K562 (cell line): ENCODE results near the gene SLC24A3. TPM values are rescaled to one million over a fixed set of nuclear protein-coding genes. Genes with fewer than 3 reads are reported as not detected.

Experiments
- ATAC-seq: fragments of 200-7000 bp; cut with Tn5 transposase; 3 replicates; pipeline ENCODE4 v1.9.1; 2020; ENCODE audit warnings: moderate library complexity
- BruUV-seq: library from RNA; stranded (reverse); fragments of 400-500 nt; replicated peaks from 2 replicates; lab custom pipeline; 2021; lab: Mats Ljungman, UMichigan
- CTCF ChIA-PET: fragments of 300-600 bp; formaldehyde crosslinking; extraction: SDS; loops from one replicate; lab custom pipeline; 2021; ENCODE audit warnings: low intra/inter-chr PET ratio; lab: Yijun Ruan, JAX
- POLR2A ChIA-PET: fragments of 300-600, 350-650 bp; sonication (Branson Sonifier 250); formaldehyde crosslinking; extraction: SDS; loops from one replicate; lab custom pipeline; 2021; ENCODE audit warnings: antibody characterized with exemption, inconsistent platforms; lab: Yijun Ruan, JAX
- DNase-seq, 4 experiments: peaks; one replicate each; pipeline versions ENCODE4 v3.0.0 to v3.0.0-alpha.2; 2011 to 2018; ENCODE audit warnings: low spot score in 3 of 4, mixed read lengths in 3 of 4; ENCODE audit errors: extremely low read depth in 1 of 4
- FAIRE-seq: peaks from 2 replicates; lab custom pipeline; 2011; peaks lifted over from hg19 to GRCh38; lab: Jason Lieb, UNC
- H2AFZ ChIP-seq: 2 replicates; pipeline ENCODE4 v1.6.0; 2011; ENCODE audit warnings: low read depth, low read length, control low read depth, inconsistent platforms
- H3K27ac ChIP-seq: fragments of 200-600 bp; 3 replicates; pipeline ENCODE4 v1.8.0; 2011; ENCODE audit warnings: low read depth, mild to moderate bottlenecking, control low read depth, inconsistent platforms, low read length, moderate library complexity, mixed read lengths; ENCODE audit errors: extremely low read depth
- H3K27me3 ChIP-seq, 2 experiments: fragments of 300-600 bp in 1 of 2; 2 replicates in 1 of 2; 3 replicates in 1 of 2; pipeline versions ENCODE4 v1.6.0 to v1.8.0; 2011; ENCODE audit warnings: inconsistent platforms in 2 of 2, low read length in 2 of 2, mild to moderate bottlenecking in 1 of 2, mixed read lengths in 1 of 2, moderate library complexity in 1 of 2; ENCODE audit not compliant: control insufficient read depth in 2 of 2, insufficient read depth in 2 of 2
- H3K36me3 ChIP-seq: fragments of 300-600 bp; 3 replicates; pipeline ENCODE4 v1.8.0; 2011; ENCODE audit warnings: mild to moderate bottlenecking, low read length, inconsistent platforms; ENCODE audit not compliant: control insufficient read depth, insufficient read depth
- H3K4me1 ChIP-seq, 2 experiments: fragments of 200-600 bp in 1 of 2; replicated peaks in 1 of 2; 2 replicates in 1 of 2; 3 replicates in 1 of 2; pipeline versions ENCODE4 v1.5.1 to v1.8.0; 2011; ENCODE audit warnings: inconsistent platforms in 2 of 2, low read length in 2 of 2, mild to moderate bottlenecking in 1 of 2, mixed read lengths in 1 of 2, moderate library complexity in 1 of 2; ENCODE audit not compliant: control insufficient read depth in 2 of 2, insufficient read depth in 2 of 2
- H3K4me2 ChIP-seq: 2 replicates; pipeline ENCODE4 v1.6.1; 2011; ENCODE audit warnings: low read length, control low read depth, inconsistent platforms, mixed read lengths; ENCODE audit not compliant: insufficient read depth
- H3K4me3 ChIP-seq: fragments of 200-600 bp; sonication (generic), shearing (Covaris generic); 2 replicates; pipeline ENCODE4 v1.5.1; 2016; ENCODE audit warnings: control low read depth, inconsistent platforms
- H3K79me2 ChIP-seq: fragments of 200-600 bp; 3 replicates; pipeline ENCODE4 v1.8.0; 2011; ENCODE audit warnings: low read length, inconsistent platforms; ENCODE audit not compliant: control insufficient read depth, insufficient read depth
- H3K9ac ChIP-seq, 2 experiments: 2 replicates each; pipeline versions ENCODE4 v1.6.0 to v1.6.1; 2011; ENCODE audit warnings: low read depth in 2 of 2, low read length in 2 of 2, control low read depth in 1 of 2, inconsistent platforms in 1 of 2, mild to moderate bottlenecking in 1 of 2, mixed read lengths in 1 of 2; ENCODE audit not compliant: insufficient read depth in 1 of 2
- H3K9me1 ChIP-seq: one replicate; pipeline ENCODE4 v1.6.0; 2011; ENCODE audit warnings: inconsistent platforms, mild to moderate bottlenecking, low read length, moderate library complexity; ENCODE audit not compliant: control insufficient read depth, insufficient read depth
- H3K9me3 ChIP-seq: replicated peaks from 2 replicates; pipeline ENCODE4 v1.5.1; 2011; ENCODE audit warnings: low read depth, low read length, inconsistent platforms; ENCODE audit not compliant: control insufficient read depth, insufficient read depth
- H4K20me1 ChIP-seq: replicated peaks from 2 replicates; pipeline ENCODE4 v1.6.1; 2011; ENCODE audit warnings: low read length, inconsistent platforms, mixed read lengths; ENCODE audit not compliant: control insufficient read depth, insufficient read depth
- NCOA2 ChIP-seq, 2 experiments: fragments of 450-650 bp; IDR thresholded peaks; 2 replicates each; pipeline ENCODE4 v1.6.1; 2018; ENCODE audit warnings: mild to moderate bottlenecking in 2 of 2, moderate library complexity in 1 of 2; ENCODE audit not compliant: partially characterized antibody in 2 of 2
- PCBP2 ChIP-seq: fragments of 200-400 bp; formaldehyde crosslinking; IDR thresholded peaks from 2 replicates; pipeline ENCODE4 v1.6.1; 2018; ENCODE audit warnings: low read length, low read depth, mild to moderate bottlenecking, moderate library complexity; ENCODE audit not compliant: poor library complexity, severe bottlenecking
- PHF8 ChIP-seq: fragments of 200-600 bp; sonication (generic); IDR thresholded peaks from 2 replicates; pipeline ENCODE4 v1.6.1; 2012; ENCODE audit warnings: mixed run types, mild to moderate bottlenecking, inconsistent platforms, low read length, moderate library complexity, borderline replicate concordance
- RAD51 ChIP-seq: fragments of 450-650 bp; IDR thresholded peaks from 2 replicates; pipeline ENCODE4 v1.7.1; 2016; ENCODE audit warnings: low read depth, mild to moderate bottlenecking, borderline replicate concordance
- SMARCC2 ChIP-seq: fragments of 450-650 bp; IDR thresholded peaks from 2 replicates; pipeline ENCODE4 v1.6.1; 2017; ENCODE audit warnings: antibody characterized with exemption, moderate library complexity, mild to moderate bottlenecking, low read depth
- TRIM28 ChIP-seq: fragments of 450-650 bp; IDR thresholded peaks from 2 replicates; pipeline ENCODE4 v1.6.1; 2017
- TSHZ1 ChIP-seq: fragments of 250-450 bp; sonication (Bioruptor Pico); IDR thresholded peaks from 2 replicates; pipeline ENCODE4 v1.4.0; 2020; ENCODE audit warnings: mild to moderate bottlenecking, moderate library complexity
- ZBTB26 ChIP-seq: fragments of 450-650 bp; formaldehyde crosslinking; IDR thresholded peaks from 2 replicates; pipeline ENCODE4 v1.4.0; 2022; ENCODE audit warnings: missing genetic modification characterization
- ZFPM2 ChIP-seq: fragments of 250-450 bp; sonication (Bioruptor Pico); IDR thresholded peaks from 2 replicates; pipeline ENCODE4 v1.5.1; 2022; ENCODE audit warnings: mild to moderate bottlenecking
- ZNF3 ChIP-seq: fragments of 250-450 bp; sonication (Bioruptor Pico); IDR thresholded peaks from 2 replicates; pipeline ENCODE4 v1.5.0; 2021; ENCODE audit warnings: mild to moderate bottlenecking, moderate library complexity
- ZNF316 ChIP-seq: fragments of 450-650 bp; IDR thresholded peaks from 2 replicates; pipeline ENCODE4 v1.6.1; 2016
- ZNF347 ChIP-seq: fragments of 450-650 bp; formaldehyde crosslinking; IDR thresholded peaks from 2 replicates; pipeline ENCODE4 v1.4.0; 2020; ENCODE audit warnings: low read depth, mild to moderate bottlenecking, moderate library complexity
- ZNF354B ChIP-seq: fragments of 250-450 bp; sonication (Bioruptor Pico); IDR thresholded peaks from 2 replicates; pipeline ENCODE4 v1.4.0; 2020
- ZNF583 ChIP-seq: fragments of 250-450 bp; sonication (Bioruptor Pico); IDR thresholded peaks from 2 replicates; pipeline ENCODE4 v1.4.0; 2020
- WGBS: fragments of 100-300 bp; shearing (Covaris generic); methylation state at CpG from one replicate; pipeline ENCODE4 v1.1.6; 2016; ENCODE audit warnings: low coverage, mixed read lengths; ENCODE audit not compliant: insufficient coverage; ENCODE audit errors: missing lambda C conversion rate; 5-methylcytosine and 5-hydroxymethylcytosine counted together
- in situ Hi-C: fragments of 300-500 bp; cut with MboI; formaldehyde crosslinking; loops from 4 replicates; pipeline ENCODE4 v1.15.0; 2018; ENCODE audit warnings: inconsistent platforms, mixed read lengths
- intact Hi-C: fragments of 100-400 bp; cut with micrococcal nuclease; formaldehyde crosslinking; loops from 2 replicates; pipeline ENCODE4 v1.14.2; 2022
- polyA plus RNA-seq, 8 experiments: library from polyadenylated mRNA; depleted of rRNA in 4 of 8; stranded (reverse) in 5 of 8; unstranded in 3 of 8; fragments of >200 nt; fragmentation: Nextera tagmentation in 2 of 8; fragmentation: Illumina TruSeq in 1 of 8; extraction: Ambion mirVana in 2 of 8; extraction: Trizol in 1 of 8; gene quantifications; 2 replicates each; pipeline versions ENCODE4 v1.2.1 to v1.2.3, GENCODE V29; 2011 to 2014; ENCODE audit warnings: inconsistent platforms in 1 of 8, missing spikeins in 1 of 8
- total RNA-seq, 7 experiments: library from RNA; depleted of rRNA in 6 of 7; stranded (reverse); fragments of >200 nt in 6 of 7; fragmentation: Illumina TruSeq in 2 of 7; extraction: Trizol in 2 of 7; gene quantifications; 2 replicates each; pipeline versions ENCODE4 v1.2.1 to v1.2.3, GENCODE V29; 2011 to 2021; ENCODE audit warnings: low replicate concordance in 1 of 7
- TF ChIP-seq, protein P1 (sequence below): fragments of 450-650 bp; formaldehyde crosslinking; IDR thresholded peaks from 2 replicates; pipeline ENCODE4 v1.4.0; 2020; ENCODE audit warnings: mild to moderate bottlenecking
- TF ChIP-seq, protein P2 (sequence below): sonication (generic); formaldehyde crosslinking; IDR thresholded peaks from 2 replicates; pipeline ENCODE4 v1.8.1; 2022; ENCODE audit warnings: missing genetic modification reagents
- TF ChIP-seq, protein P3 (sequence below): sonication (generic); IDR thresholded peaks from 2 replicates; pipeline ENCODE4 v1.6.1; 2016

SLC24A3 gene
- total and polyA plus RNA-seq, 9 of the 15 experiments (the other 6 are each of a cell fraction or from before 2014, with no cell fraction given) = not detected

GRCh38 chr20:19618711-19619110 is 406.3 kb downstream of the SLC24A3 start:
- H3K4me2 ChIP-seq = no peak overlapping the region
- ATAC-seq = no peak
- in situ Hi-C loops (no loop called here), intact Hi-C loops (no loop called here)
- BruUV-seq = no TSS peak
- no peaks in the 10 kb centered on the region for H3K36me3 ChIP-seq
- no peaks in the 10 kb centered on the region for H3K9me3 ChIP-seq
- POLR2A ChIA-PET = interaction anchor here (1.0 kb wide), 1 partner anchor 44 kb away, joined by 3 read pairs; no protein-coding TSS in a partner anchor
- H3K27ac ChIP-seq = no peak overlapping the region
- H4K20me1 ChIP-seq = no peaks in the 10 kb centered on the region
- 2% methylated on average over 5 of the region's 5 CpGs for WGBS
- no peaks in the 10 kb centered on the region for H3K9me1 ChIP-seq
- FAIRE-seq = no peak
- no peaks in the 10 kb centered on the region for H3K4me1 ChIP-seq
- no peak overlapping the region for H3K4me3 ChIP-seq
- CTCF ChIA-PET = no interaction called here
- no peak for DNase-seq
- H3K9ac ChIP-seq = no peak overlapping the region
- no peak overlapping the region for H2AFZ ChIP-seq
- no peaks in the 10 kb centered on the region for H3K27me3 ChIP-seq
- H3K79me2 ChIP-seq = no peaks in the 10 kb centered on the region
- TF ChIP-seq, protein P1, sequence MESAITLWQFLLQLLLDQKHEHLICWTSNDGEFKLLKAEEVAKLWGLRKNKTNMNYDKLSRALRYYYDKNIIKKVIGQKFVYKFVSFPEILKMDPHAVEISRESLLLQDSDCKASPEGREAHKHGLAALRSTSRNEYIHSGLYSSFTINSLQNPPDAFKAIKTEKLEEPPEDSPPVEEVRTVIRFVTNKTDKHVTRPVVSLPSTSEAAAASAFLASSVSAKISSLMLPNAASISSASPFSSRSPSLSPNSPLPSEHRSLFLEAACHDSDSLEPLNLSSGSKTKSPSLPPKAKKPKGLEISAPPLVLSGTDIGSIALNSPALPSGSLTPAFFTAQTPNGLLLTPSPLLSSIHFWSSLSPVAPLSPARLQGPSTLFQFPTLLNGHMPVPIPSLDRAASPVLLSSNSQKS (CRISPR knock-in tag) = no peak
- TF ChIP-seq ZFPM2 = no peak
- TF ChIP-seq ZBTB26 = no peak
- TF ChIP-seq ZNF583 (CRISPR knock-in tag) = no peak
- TF ChIP-seq RAD51 = no peak
- TF ChIP-seq, protein P2, sequence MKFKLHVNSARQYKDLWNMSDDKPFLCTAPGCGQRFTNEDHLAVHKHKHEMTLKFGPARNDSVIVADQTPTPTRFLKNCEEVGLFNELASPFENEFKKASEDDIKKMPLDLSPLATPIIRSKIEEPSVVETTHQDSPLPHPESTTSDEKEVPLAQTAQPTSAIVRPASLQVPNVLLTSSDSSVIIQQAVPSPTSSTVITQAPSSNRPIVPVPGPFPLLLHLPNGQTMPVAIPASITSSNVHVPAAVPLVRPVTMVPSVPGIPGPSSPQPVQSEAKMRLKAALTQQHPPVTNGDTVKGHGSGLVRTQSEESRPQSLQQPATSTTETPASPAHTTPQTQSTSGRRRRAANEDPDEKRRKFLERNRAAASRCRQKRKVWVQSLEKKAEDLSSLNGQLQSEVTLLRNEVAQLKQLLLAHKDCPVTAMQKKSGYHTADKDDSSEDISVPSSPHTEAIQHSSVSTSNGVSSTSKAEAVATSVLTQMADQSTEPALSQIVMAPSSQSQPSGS (CRISPR knock-in tag) = no peak
- TF ChIP-seq ZNF347 (CRISPR knock-in tag) = no peak
- TF ChIP-seq ZNF3 (CRISPR knock-in tag) = no peak
- TF ChIP-seq ZNF316 = no peak
- TF ChIP-seq NCOA2 (IDR thresholded peaks at IDR 0.05; ENCODE audit: partially characterized antibody in 2 of 2) = no peak
- no peak for TF ChIP-seq PHF8
- TF ChIP-seq, protein P3, sequence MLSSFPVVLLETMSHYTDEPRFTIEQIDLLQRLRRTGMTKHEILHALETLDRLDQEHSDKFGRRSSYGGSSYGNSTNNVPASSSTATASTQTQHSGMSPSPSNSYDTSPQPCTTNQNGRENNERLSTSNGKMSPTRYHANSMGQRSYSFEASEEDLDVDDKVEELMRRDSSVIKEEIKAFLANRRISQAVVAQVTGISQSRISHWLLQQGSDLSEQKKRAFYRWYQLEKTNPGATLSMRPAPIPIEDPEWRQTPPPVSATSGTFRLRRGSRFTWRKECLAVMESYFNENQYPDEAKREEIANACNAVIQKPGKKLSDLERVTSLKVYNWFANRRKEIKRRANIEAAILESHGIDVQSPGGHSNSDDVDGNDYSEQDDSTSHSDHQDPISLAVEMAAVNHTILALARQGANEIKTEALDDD = no peak
- no peak for TF ChIP-seq ZNF354B (CRISPR knock-in tag)
- TF ChIP-seq PCBP2 = no peak
- no peak for TF ChIP-seq SMARCC2
- TF ChIP-seq TSHZ1 (CRISPR knock-in tag) = no peak
- TF ChIP-seq TRIM28 = no peak
